Loucy (cell line): ENCODE results near the gene COMMD7.

Experiments used
- H2AFZ ChIP-seq: fragments of 200-600 bp; sonication (generic); 2 replicates; pipeline ENCODE4 v1.6.0; 2016; ENCODE audit warnings: antibody characterized with exemption, mild to moderate bottlenecking, low read length, moderate library complexity
- H3F3A ChIP-seq: fragments of 200-600 bp; 2 replicates; pipeline ENCODE4 v1.6.0; 2016; ENCODE audit warnings: antibody characterized with exemption, low read depth, mild to moderate bottlenecking
- H3K27me3 ChIP-seq: fragments of 200-600 bp; sonication (generic); 2 replicates; pipeline ENCODE4 v1.6.1; 2014; ENCODE audit warnings: low read length, mild to moderate bottlenecking; ENCODE audit not compliant: insufficient read depth, poor library complexity, severe bottlenecking
- H3K36me3 ChIP-seq: fragments of 200-600 bp; sonication (generic); 2 replicates; pipeline ENCODE4 v1.6.1; 2016; ENCODE audit warnings: low read length; ENCODE audit not compliant: insufficient read depth
- H3K4me1 ChIP-seq: fragments of 200-600 bp; sonication (generic); 2 replicates; pipeline ENCODE4 v1.5.1; 2014; ENCODE audit warnings: low read length, mild to moderate bottlenecking; ENCODE audit not compliant: insufficient read depth, poor library complexity, severe bottlenecking
- H3K4me2 ChIP-seq: fragments of 200-600 bp; sonication (generic); 2 replicates; pipeline ENCODE4 v1.6.0; 2014; ENCODE audit warnings: antibody characterized with exemption, low read length, low read depth, mild to moderate bottlenecking; ENCODE audit not compliant: poor library complexity, severe bottlenecking
- H3K4me3 ChIP-seq: fragments of 200-600 bp; sonication (generic); 2 replicates; pipeline ENCODE4 v1.5.1; 2014; ENCODE audit warnings: low read length, mild to moderate bottlenecking, mixed read lengths; ENCODE audit not compliant: poor library complexity, severe bottlenecking
- H3K79me2 ChIP-seq: fragments of 200-600 bp; sonication (generic); 2 replicates; pipeline ENCODE4 v1.6.1; 2014; ENCODE audit warnings: low read length; ENCODE audit not compliant: insufficient read depth
- H3K9ac ChIP-seq: fragments of 200-600 bp; sonication (generic); 2 replicates; pipeline ENCODE4 v1.6.0; 2014; ENCODE audit warnings: mild to moderate bottlenecking, low read depth, low read length, moderate library complexity; ENCODE audit not compliant: poor library complexity, severe bottlenecking
- H3K9me2 ChIP-seq: fragments of 200-600 bp; sonication (generic); replicated peaks from 2 replicates; pipeline ENCODE4 v1.6.1; 2016; ENCODE audit warnings: low read depth, low read length, mixed read lengths
- H3K9me3 ChIP-seq: fragments of 200-600 bp; sonication (generic); 2 replicates; pipeline ENCODE4 v1.6.1; 2014; ENCODE audit warnings: mild to moderate bottlenecking, antibody characterized with exemption, low read length, low read depth; ENCODE audit not compliant: insufficient read depth
- H4K20me1 ChIP-seq: fragments of 200-600 bp; sonication (generic); 2 replicates; pipeline ENCODE4 v1.6.0; 2014; ENCODE audit warnings: antibody characterized with exemption, low read length, mild to moderate bottlenecking; ENCODE audit not compliant: insufficient read depth, poor library complexity, severe bottlenecking
- EZH2phosphoT487 ChIP-seq: fragments of 200-600 bp; IDR thresholded peaks from 2 replicates; pipeline ENCODE4 v1.6.1; 2018; ENCODE audit warnings: antibody characterized with exemption, mild to moderate bottlenecking, moderate library complexity, borderline replicate concordance
- TF ChIP-seq, protein P1 (sequence below): fragments of 200-600 bp; sonication (generic); conservative IDR thresholded peaks from 2 replicates; pipeline ENCODE4 v1.5.1; 2014; ENCODE audit warnings: mild to moderate bottlenecking, antibody characterized with exemption, low read length

The COMMD7 gene

DNA sequence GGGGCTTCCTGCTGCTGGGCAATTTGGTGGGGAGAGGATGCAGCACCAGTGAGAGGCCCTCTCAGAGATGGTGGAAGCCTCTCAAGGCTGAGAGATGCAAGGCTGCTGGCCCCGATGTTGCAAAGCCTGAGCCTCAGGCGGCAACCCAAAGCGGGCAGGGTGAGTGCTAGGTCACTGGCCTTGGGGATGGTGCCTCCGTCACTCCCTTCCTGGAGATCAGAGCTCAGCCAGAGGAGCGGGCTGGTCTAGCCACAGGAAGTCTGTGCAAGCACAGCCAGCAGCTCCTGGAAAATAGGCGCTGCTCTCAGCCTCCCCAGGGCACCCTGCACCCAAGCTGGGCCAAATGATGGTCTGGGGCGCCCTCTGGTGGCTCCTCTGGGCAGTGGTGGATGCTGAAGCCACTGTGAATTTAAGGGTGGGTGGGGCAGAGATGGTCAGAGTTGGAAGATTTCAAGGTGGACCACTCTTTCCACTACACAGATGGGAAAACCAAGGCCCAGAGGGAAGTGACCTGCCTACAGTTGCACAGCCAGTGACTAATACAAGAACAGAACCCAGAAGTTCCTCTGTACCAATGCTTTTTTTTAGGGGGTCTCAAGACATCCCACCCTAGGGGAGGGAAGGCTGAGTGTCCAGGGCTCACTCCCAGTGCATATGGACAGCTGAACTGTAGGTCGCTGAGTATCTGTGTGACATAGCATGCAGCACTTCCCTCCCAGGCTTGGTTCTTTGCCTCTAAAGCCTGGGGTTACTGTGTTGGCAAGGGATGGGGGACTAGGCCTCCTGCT is 90.3 kb downstream of the COMMD7 start:
- no peak overlapping the region for H2AFZ ChIP-seq
- H3K9me2 ChIP-seq: no peaks in the 10 kb centered on the region
- TF ChIP-seq EZH2phosphoT487: no peak
- TF ChIP-seq, protein P1, sequence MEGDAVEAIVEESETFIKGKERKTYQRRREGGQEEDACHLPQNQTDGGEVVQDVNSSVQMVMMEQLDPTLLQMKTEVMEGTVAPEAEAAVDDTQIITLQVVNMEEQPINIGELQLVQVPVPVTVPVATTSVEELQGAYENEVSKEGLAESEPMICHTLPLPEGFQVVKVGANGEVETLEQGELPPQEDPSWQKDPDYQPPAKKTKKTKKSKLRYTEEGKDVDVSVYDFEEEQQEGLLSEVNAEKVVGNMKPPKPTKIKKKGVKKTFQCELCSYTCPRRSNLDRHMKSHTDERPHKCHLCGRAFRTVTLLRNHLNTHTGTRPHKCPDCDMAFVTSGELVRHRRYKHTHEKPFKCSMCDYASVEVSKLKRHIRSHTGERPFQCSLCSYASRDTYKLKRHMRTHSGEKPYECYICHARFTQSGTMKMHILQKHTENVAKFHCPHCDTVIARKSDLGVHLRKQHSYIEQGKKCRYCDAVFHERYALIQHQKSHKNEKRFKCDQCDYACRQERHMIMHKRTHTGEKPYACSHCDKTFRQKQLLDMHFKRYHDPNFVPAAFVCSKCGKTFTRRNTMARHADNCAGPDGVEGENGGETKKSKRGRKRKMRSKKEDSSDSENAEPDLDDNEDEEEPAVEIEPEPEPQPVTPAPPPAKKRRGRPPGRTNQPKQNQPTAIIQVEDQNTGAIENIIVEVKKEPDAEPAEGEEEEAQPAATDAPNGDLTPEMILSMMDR: peak; percentile 91
- H3K4me1 ChIP-seq: peaks cover 28% of the 10 kb centered on the region
- peak overlapping the region; percentile 54 for H3K4me2 ChIP-seq
- no peaks in the 10 kb centered on the region for H3K36me3 ChIP-seq
- H3K9me3 ChIP-seq: no peaks in the 10 kb centered on the region
- peak overlapping the region; percentile 2 for H3K4me3 ChIP-seq
- peak overlapping the region; percentile 19 for H3K9ac ChIP-seq
- H3K27me3 ChIP-seq: no peaks in the 10 kb centered on the region
- no peaks in the 10 kb centered on the region for H3K79me2 ChIP-seq
- H3F3A ChIP-seq: no peaks in the 10 kb centered on the region
- H4K20me1 ChIP-seq: no peaks in the 10 kb centered on the region
